HCT116 (cell line): ENCODE data around the gene TICAM1.

Source experiments
- CEBPB ChIP-seq: IDR thresholded peaks from 2 replicates; pipeline ENCODE4 v1.6.1; 2012; ENCODE audit warnings: low read depth
- ELF1 ChIP-seq: IDR thresholded peaks from 2 replicates; pipeline ENCODE4 v1.6.1; 2012; ENCODE audit warnings: low read depth, borderline replicate concordance
- EZH2 ChIP-seq: fragments of 200-600 bp; sonication (generic); IDR thresholded peaks from 2 replicates; pipeline ENCODE4 v1.6.1; 2017; ENCODE audit warnings: antibody characterized with exemption, mixed run types
- EZH2phosphoT487 ChIP-seq: fragments of 200-600 bp; IDR thresholded peaks from 2 replicates; pipeline ENCODE4 v1.6.1; 2018; ENCODE audit warnings: antibody characterized with exemption, borderline replicate concordance
- JUND ChIP-seq: IDR thresholded peaks from 2 replicates; pipeline ENCODE4 v1.6.1; 2012
- POLR2A ChIP-seq: IDR thresholded peaks from 2 replicates; pipeline ENCODE4 v1.7.0; 2011; ENCODE audit warnings: borderline replicate concordance; ENCODE audit not compliant: insufficient read depth, insufficient read length; ENCODE audit errors: extremely low read depth
- POLR2AphosphoS5 ChIP-seq: IDR thresholded peaks from 2 replicates; pipeline ENCODE4 v1.6.1; 2011; ENCODE audit warnings: mild to moderate bottlenecking, low read depth, low read length, moderate library complexity
- RAD21 ChIP-seq: IDR thresholded peaks from 2 replicates; pipeline ENCODE4 v1.6.1; 2012; ENCODE audit warnings: low read depth, mild to moderate bottlenecking
- ZNF274 ChIP-seq: fragments of 200-500 bp; sonication (Bioruptor generic); IDR thresholded peaks from 2 replicates; pipeline ENCODE4 v1.6.1; 2014; ENCODE audit warnings: mild to moderate bottlenecking, low read depth, low read length, inconsistent platforms
- TF ChIP-seq, protein P1 (sequence below): IDR thresholded peaks from 2 replicates; pipeline ENCODE4 v1.6.1; 2012; ENCODE audit warnings: low read depth
- TF ChIP-seq, protein P2 (sequence below), 3 experiments: fragments of 200-600 bp in 1 of 3; sonication (generic) in 1 of 3; IDR thresholded peaks in 2 of 3; conservative IDR thresholded peaks in 1 of 3; 2 replicates each; pipeline ENCODE4 v1.5.1; 2012 to 2017; ENCODE audit warnings: low read depth in 2 of 3, low read length in 2 of 3, antibody characterized with exemption in 1 of 3, borderline replicate concordance in 1 of 3, control low read depth in 1 of 3, mild to moderate bottlenecking in 1 of 3, mixed read lengths in 1 of 3, mixed run types in 1 of 3, moderate library complexity in 1 of 3; ENCODE audit not compliant: insufficient read depth in 1 of 3

DNA sequence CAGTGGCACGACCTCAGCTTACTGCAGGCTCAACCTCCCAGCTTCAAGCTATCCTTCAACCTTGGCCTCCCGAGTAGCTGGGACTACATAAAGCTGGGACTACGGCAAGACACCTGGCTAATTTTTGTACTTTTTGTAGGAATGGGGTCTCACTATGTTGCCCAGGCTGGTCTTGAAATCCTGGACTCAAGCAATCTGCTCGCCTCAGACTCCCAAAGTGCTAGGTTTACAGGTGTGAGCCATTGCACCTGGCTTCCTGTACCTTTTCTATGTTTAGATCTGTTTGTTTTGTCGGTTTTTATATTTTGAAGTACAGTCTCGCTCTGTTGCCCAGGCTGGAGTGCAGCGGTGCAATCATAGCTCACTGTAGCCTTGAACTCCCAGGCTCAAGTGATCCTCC lies 17.5 kb upstream of the TICAM1 start:
- TF ChIP-seq POLR2A (no peak), EZH2phosphoT487 (no peak), POLR2AphosphoS5 (no peak), JUND (no peak), RAD21 (no peak), ELF1 (no peak), CEBPB (no peak), EZH2 (no peak), ZNF274 (no peak)
- TF ChIP-seq, protein P1, sequence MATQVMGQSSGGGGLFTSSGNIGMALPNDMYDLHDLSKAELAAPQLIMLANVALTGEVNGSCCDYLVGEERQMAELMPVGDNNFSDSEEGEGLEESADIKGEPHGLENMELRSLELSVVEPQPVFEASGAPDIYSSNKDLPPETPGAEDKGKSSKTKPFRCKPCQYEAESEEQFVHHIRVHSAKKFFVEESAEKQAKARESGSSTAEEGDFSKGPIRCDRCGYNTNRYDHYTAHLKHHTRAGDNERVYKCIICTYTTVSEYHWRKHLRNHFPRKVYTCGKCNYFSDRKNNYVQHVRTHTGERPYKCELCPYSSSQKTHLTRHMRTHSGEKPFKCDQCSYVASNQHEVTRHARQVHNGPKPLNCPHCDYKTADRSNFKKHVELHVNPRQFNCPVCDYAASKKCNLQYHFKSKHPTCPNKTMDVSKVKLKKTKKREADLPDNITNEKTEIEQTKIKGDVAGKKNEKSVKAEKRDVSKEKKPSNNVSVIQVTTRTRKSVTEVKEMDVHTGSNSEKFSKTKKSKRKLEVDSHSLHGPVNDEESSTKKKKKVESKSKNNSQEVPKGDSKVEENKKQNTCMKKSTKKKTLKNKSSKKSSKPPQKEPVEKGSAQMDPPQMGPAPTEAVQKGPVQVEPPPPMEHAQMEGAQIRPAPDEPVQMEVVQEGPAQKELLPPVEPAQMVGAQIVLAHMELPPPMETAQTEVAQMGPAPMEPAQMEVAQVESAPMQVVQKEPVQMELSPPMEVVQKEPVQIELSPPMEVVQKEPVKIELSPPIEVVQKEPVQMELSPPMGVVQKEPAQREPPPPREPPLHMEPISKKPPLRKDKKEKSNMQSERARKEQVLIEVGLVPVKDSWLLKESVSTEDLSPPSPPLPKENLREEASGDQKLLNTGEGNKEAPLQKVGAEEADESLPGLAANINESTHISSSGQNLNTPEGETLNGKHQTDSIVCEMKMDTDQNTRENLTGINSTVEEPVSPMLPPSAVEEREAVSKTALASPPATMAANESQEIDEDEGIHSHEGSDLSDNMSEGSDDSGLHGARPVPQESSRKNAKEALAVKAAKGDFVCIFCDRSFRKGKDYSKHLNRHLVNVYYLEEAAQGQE = no peak
- TF ChIP-seq, protein P2, sequence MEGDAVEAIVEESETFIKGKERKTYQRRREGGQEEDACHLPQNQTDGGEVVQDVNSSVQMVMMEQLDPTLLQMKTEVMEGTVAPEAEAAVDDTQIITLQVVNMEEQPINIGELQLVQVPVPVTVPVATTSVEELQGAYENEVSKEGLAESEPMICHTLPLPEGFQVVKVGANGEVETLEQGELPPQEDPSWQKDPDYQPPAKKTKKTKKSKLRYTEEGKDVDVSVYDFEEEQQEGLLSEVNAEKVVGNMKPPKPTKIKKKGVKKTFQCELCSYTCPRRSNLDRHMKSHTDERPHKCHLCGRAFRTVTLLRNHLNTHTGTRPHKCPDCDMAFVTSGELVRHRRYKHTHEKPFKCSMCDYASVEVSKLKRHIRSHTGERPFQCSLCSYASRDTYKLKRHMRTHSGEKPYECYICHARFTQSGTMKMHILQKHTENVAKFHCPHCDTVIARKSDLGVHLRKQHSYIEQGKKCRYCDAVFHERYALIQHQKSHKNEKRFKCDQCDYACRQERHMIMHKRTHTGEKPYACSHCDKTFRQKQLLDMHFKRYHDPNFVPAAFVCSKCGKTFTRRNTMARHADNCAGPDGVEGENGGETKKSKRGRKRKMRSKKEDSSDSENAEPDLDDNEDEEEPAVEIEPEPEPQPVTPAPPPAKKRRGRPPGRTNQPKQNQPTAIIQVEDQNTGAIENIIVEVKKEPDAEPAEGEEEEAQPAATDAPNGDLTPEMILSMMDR (IDR thresholded peaks at IDR 0.05 in 2 of 3, conservative IDR thresholded peaks at IDR 0.05 in 1 of 3; ENCODE audit: borderline replicate concordance in 1 of 3, insufficient read depth in 1 of 3, low read depth in 2 of 3, low read length in 2 of 3) = no peak
